ENCODE data around the gene SYT1.
"Not testable (repeated sequence)": the region's sequence is repeated elsewhere in the genome, so short reads cannot be mapped to it uniquely, and the experiment has no call there.

Gene SYT1

DNA sequence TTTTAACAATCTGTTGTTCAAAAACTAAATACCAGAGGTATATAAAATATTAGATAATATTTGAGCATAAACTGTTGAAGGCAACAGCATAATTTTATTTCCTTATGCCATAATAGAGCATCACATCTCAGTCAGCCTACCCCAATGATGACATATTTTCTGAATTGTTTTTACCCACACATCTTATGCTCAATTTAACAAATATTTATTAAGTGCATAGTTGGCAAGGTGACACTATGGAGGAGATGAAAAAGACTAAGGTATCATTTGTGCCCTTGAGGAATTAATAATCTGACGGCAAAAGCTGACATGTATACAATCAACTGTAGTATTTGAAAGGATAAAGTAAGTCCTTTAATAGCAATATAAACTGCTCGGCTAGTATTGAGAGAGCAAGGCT is 102.4 kb downstream of the SYT1 start:
- no peak for DNase-seq (ENCODE audit: low read depth in 3 of 3)

DNA sequence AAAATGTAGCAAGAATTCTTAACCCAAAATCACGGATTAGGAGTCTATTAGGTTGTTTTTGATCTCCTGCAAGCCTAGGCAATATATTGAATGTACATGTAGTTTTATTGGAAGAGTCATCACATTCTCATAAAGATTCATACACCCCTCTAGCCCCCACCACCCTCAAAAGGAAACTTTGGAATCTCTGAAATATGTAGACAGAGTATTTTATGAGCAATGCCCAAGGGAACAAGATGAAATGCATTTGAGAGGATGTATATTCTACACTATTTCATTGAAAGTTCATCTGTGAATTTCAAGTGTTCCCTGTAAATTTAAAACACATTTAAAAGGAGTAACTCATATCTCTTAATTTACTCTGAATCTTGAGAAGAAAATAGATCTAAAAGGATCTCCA is 103.7 kb downstream of the SYT1 start:
- no peak for DNase-seq (ENCODE audit: low read depth in 3 of 3)

DNA sequence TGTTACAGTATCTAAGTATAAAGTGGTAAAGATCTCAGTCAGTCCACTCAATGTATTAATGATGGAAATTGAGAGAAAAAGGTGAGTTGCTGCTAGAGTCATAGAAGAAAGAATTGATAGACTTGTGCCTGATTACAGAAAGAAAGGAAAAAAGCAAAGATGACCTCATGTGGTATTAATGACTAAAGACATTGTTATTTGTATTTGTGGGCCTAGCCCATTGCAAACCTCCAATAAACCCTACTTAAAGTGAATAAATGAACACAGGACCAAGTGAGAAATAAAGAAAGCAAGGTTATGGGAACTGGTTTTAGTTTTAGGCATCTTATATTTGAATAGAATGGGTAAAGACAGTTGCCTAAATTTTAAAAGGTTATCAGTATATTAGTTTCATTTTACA is 105.5 kb downstream of the SYT1 start:
- DNase-seq (ENCODE audit: low read depth in 3 of 3) = no peak

DNA sequence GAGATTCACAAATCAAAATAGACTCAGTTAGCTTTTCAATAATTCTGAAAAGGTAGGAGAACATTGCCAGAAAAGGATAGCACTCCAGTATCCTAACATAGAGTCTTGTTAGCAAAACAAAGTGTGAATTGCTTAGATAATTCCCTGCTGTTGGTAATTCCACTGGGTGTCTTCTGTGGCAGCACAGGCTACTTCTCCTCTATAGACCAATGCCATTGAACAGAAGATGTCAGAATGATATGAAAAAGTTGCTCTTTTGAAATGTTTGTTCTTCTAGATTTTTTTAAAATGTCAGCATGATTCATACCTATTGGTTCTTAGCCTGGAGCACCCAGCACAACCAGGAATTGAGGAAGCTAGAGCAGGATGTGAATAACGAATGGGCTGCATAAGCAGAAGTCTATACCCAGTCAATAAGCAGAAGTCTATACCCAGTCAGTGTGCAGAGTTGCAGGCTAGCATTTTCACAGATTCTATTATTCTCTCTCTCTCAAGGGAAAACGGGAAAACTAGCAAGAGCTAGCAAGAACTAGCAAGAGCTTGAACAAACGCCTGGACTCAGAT is 112.8 kb downstream of the SYT1 start:
- DNase-seq (ENCODE audit: low read depth in 3 of 3) = no peak

DNA sequence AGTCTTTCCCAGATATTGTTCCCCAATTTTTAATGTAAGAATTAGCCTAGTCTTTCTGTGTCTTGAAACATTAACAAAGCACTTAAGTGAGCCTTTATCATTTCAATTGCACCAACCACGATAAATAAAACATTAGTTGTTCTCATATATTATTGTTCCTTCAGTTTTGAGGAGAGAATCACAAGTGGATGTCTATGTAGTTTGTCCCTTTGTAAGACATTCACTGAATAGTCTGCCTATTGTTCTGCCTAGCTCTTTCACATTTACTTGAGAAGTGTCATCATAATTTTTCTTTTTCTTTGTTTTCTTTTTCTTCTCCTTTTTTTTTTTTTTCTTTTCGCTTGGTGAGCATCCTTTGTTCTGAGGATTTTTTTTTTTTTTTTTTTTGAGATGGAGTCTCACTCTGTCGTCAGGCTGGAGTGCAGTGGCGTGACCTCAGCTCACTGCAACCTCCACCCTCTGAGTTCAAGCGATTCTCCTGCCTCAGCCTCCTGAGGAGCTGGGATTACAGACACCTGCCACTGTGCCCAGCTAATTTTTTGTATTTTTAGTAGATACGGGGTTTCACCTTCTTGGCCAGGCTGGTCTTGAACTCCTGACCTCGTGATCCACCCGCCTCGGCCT is 129.7 kb downstream of the SYT1 start:
- DNase-seq (ENCODE audit: low read depth in 3 of 3) = no peak

DNA sequence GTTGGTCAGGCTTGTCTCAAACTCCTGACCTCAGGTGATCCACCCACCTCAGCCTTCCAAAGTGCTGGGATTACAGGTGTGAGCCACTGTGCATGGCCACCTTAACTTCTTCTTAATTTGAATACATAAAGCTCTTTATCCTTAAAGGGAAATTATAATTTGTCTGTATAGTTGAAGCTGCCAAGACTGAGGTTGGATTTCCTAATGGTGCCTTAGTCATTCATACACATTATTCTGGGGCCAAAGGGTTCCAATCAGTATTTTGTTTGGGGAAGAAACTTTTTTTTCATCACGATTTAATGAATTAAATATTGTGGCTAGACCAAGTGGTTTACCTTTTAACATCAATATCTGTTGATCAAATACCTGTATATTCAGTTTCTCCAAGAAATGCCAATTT is 135.9 kb downstream of the SYT1 start:
- DNase-seq (ENCODE audit: low read depth in 3 of 3) = no peak

DNA sequence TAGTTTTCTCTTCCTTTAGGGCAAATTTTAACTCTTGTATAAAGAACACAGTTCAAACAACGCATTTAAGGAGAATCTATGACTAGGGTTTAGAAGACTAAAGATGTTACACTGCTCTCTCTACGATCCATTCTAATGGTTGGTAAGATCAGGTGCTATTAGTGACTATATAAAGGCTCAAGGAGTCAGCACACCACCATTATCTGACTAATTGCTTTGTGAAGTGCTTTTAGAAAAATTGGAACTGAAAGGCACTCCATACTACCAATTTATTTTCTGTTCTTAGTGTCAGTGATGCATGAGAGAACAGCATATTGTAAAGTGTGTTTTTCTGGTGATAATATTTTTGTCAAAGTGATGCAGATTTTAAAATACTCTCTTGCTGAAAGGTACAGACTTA is 136.8 kb downstream of the SYT1 start:
- DNase-seq (ENCODE audit: low read depth in 3 of 3) = no peak

DNA sequence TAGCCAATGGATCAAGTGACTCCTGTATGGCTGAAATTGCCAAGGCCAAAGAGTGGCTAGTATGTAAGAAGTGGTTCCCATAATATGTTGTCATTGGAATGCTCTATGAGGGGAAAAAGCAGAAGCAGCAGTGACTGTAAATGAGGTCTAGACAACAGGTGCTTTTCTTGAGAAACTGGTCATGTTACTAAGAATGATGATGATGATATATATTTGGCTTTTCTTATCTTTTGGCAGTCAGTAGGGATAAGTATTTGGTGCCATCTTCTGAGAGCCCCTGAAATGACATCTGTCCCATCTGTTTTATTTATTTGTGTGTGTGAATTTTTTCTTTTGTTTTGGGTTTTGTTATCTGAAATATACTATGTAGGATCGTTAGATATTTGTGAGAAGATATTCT is 141.7 kb downstream of the SYT1 start:
- no peak for DNase-seq (ENCODE audit: low read depth in 3 of 3)

DNA sequence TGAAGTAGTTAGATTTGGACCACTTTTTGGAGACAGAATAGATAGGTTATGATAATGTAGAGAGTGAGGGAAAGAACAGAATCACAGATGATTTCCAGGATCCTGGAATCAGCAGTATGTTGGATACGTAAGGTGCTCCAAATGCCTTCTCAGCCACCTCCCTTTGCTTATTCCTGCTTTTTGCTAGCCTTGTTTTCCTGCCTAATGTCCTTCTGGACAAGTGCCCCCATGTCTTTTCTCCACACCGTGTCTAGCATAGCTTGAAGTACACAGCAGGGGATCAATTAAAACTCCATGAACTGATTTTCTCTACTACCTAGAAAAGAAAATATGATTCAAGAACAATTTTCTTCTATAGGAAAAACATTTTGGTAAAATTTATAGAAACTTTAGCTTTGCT is 144.0 kb downstream of the SYT1 start:
- DNase-seq (ENCODE audit: low read depth in 3 of 3) = no peak

DNA sequence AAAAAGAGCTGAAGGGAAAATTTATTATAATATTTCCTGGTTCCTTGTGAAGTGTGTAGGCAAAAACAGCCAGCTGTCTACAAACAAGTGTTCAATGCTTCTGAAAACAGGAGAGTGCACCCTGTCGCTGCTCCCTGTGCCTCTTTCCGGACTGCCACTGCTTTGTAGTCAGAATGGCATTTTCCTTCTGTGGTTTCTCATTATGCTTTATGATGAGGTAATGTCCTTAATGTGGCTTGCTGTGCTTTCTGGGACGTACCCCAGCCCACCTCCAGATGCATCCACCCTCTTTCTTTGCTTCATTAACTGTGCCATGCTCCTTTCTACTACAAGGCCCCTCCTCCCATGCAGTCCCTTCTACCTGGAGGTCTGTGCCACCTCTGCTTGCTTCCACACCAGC is 148.1 kb downstream of the SYT1 start:
- no peak for DNase-seq (ENCODE audit: low read depth in 3 of 3)

DNA sequence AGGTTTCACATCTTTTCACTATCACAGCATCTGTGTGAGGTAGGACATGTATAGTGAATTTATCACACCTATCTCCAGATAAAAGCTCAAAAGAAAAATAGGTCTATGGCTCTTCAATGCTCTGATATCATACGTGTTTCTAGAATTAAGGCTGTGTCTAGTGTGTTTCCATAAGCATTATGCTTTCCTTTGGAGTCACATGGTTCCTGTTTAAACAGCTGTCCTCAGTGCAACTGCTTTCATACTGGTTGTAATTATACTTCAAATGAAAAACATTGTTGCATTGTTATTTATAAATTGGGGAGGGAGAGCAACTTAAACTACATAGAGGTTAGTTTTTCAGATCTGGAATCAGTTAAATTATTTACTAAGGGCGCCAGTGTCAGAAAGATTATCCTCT is 151.6 kb downstream of the SYT1 start:
- DNase-seq (ENCODE audit: low read depth in 3 of 3) = no peak

DNA sequence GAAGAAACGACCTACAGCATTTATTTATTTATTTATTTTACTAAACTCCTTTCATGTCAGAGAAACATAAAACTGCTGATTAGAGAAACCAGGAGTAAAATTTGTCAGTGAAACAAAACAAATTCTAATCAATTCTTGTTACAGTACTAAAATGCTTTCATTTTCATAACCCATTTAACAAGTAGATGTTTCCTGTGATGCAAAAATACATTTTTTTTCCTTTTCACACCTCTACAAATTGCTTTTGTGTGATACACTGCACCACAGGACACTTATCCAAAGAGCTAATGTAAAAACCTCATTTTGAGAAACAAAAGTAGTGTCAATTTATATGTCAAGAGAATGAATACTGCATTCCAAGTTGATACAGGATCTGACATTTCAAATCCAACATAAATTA is 155.1 kb downstream of the SYT1 start:
- no peak for DNase-seq (ENCODE audit: low read depth in 3 of 3)

DNA sequence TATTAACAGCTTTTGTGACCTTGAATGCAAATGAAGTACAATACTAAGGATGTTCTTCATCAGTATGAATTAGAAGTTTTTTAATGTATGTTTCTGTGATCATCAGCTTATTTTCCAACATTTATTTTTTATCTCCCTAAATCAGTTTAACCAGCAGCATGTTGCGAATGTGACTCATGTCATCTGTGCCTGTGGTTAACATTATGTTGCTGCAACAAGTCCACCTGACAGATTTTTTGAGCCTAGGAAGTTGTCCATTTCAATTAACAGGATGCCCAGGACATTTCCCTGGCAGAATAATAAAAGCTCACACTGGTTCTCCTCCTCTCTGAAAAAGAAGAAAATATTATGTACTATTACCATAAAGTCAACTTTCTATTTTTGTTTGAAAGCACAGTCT is 155.5 kb downstream of the SYT1 start:
- no peak for DNase-seq (ENCODE audit: low read depth in 3 of 3)

DNA sequence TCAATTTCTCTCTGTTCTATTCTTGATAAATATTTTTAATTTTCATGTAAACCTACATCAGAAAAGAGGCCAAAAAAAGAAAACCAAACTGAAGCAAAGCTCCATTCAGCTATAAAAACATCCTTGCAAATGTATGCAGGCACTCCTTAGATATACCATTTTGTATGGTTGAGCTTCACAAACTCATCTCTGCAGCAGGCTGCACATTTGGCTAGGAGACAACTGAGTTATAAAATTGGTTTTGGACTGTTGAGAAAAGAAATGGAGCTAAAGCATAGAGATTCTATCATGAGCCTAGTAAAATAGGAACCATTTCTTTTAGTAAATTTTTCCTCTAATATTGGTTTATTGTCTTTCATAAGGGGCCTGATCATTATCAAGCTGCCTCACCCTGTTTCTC is 156.4 kb downstream of the SYT1 start:
- no peak for DNase-seq (ENCODE audit: low read depth in 3 of 3)

DNA sequence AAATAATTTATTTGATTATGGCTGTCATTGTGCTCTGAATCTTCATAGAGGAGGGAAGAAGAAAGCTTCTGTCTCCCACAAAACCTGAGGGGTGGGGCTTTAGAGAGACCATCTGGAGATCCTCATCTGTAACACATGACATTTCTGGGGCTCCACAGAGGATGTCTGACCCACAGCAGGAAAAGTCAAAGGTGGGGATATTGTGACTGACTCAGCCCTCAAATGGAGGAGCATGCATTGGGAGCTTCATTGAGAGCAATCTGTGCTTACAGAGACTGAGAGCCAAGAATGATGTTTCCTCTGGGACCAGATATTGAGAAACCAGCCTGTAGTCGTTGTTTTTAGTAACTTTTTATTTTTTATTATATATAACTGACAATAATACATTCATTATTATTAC is 158.7 kb downstream of the SYT1 start:
- no peak for DNase-seq (ENCODE audit: low read depth in 3 of 3)

DNA sequence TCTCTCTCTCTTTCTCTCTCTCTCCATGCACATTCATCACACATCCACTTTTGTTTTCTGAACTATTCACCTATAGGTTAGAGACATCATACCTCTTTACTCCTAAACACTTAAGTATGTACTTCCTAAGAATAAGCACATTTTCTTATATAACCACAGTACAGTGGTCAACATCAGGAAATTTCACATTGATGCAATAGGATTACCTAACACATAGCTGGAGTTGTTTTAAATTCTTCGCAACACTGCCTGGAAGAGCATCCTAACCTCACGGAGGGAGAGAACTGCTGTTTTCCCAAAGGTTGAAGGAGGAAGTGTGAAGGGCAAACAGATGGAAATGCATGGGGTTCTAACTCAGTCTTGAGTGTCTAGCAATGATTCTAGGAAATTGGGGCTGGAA is 159.2 kb downstream of the SYT1 start:
- DNase-seq (ENCODE audit: low read depth in 3 of 3) = no peak

DNA sequence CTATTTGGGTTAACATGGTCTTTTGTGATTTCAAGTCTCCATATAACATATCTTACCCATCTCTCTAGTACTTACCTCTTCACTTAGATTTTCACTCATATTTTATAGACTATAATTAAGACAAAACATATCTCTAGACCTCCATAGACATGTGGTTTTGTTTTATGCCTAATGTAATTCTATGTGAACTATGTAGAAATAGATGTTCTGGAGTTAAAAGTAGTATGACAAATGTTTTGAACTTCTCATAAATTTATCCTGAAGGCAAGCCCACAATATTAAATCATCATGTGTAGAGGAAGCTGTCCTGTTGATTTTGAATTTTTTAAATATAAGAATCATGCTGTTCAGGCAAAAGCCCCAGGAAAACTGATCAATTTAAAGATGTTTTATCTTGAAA is 169.2 kb downstream of the SYT1 start:
- DNase-seq (ENCODE audit: low read depth in 3 of 3) = no peak

DNA sequence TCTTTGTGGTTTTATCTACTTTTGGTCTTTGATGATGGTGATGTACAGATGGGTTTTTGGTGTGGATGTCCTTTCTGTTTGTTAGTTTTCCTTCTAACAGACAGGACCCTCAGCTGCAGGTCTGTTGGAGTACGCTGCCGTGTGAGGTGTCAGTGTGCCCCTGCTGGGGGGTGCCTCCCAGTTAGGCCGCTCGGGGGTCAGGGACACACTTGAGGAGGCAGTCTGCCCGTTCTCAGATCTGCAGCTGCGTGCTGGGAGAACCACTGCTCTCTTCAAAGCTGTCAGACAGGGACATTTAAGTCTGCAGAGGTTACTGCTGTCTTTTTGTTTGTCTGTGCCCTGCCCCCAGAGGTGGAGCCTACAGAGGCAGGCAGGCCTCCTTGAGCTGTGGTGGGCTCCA is 180.2 kb downstream of the SYT1 start:
- DNase-seq (ENCODE audit: low read depth in 3 of 3) = not testable (repeated sequence)

DNA sequence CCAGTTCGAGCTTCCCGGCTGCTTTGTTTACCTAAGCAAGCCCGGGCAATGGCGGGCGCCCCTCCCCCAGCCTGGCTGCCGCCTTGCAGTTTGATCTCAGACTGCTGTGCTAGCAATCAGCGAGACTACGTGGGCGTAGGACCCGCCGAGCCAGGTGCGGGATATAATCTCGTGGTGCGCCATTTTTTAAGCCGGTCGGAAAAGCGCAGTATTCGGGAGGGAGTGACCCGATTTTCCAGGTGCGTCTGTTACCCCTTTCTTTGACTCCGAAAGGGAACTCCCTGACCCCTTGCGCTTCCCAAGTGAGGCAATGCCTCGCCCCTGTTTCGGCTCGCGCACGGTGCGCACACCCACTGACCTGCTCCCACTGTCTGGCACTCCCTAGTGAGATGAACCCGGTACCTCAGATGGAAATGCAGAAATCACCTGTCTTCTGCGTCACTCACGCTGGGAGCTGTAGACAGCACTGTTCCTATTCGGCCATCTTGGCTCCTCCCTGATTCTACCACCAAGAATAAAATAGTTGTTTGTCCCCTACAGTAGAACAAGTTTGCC is 180.7 kb downstream of the SYT1 start:
- not testable (repeated sequence) for DNase-seq (ENCODE audit: low read depth in 3 of 3)

DNA sequence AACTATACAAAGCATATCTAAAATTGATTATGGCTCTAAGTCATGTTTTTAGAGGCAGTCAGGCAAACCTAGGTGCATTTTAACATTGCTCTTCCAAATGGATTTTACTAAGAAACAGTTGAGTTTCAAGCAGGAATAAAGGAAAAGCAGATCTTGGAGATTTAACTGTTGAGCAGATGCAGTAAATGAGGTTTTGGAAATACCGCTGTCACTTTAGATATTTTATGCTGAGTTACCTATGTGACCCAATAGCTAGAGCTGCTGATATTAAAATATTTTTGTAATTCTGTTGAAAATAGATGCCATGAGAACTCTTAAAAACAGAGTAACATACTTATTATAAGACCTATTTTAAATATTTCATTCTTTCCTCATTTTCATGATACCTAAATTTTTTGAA is 181.4 kb downstream of the SYT1 start:
- DNase-seq (ENCODE audit: low read depth in 3 of 3) = no peak

DNA sequence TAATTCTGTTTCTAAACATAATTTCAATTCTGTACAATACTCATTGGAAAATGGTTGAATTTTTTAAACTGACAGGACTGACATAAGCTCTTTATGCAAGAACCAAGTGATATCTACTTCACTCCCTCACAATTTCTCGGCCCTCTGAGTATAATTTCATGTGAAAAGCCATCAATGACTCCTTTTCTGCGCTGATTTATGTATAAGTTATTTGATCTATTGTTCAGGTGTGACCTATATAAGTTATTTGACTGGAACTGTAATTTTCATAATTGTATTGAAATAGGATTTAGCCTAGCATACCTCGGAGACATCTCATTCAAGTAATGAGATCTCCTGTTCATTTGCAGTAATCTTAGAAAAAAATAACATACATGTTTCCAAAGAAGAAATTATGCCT is 184.4 kb downstream of the SYT1 start:
- DNase-seq (ENCODE audit: low read depth in 3 of 3) = no peak

DNA sequence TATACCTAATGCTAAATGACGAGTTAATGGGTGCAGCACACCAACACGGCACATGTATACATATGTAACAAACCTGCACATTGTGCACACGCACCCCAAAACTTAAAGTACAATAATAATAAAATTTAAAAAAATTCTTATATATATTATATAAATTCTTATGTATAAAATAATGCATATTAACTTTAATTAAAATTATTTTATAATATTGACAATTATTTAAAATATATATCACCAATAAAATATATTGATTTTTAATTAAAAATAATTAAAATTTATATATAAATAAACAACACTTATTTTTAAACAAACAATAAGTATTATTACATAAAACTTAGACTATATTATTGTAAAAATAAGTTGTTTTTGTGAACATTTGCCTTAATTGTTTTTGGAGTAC is 188.8 kb downstream of the SYT1 start:
- no peak for DNase-seq (ENCODE audit: low read depth in 3 of 3)

DNA sequence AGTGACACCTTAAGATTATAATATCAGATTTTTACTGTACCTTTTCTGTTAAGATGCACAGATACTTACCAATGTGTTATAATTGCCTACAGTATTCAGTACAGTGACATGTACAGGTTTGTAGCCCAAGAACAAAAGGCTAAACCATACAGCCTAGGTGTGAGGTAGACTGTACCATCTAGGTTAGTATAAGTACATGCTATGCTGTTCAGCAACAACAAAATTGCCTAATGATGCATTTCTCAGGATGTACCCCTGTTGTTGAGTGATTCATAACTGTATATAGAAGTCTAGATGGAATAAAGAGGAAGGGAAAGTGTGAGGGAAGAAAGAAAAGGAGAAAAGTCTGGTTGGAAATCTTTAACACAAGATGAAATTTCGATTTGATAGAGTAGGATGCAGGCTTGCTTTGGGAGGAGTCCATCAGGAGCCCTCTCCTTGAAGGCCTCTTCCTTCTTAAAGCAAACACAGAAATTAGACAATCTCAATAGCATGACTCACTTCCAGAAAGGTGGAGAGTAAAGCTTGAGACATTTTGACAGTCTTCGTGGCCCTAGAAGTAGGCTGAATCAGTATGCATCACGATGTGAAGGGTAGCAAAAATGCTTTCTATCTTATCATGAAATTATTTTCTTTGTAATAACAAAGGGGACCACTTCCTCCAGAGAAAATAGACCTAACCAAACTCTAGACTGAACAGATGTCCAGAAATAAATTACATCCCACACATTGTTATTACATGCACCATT is 191.5 kb downstream of the SYT1 start:
- DNase-seq (ENCODE audit: low read depth in 3 of 3) = no peak

Data from stimulated activated CD4-positive, alpha-beta T cell treated with anti-CD3 and anti-CD28 coated beads, TNF-alpha, amount 100 ng/mL, for 48 hours (primary cell).